ENCODE results near the gene AP3S2.
A peak's percentile ranks its signal among the peaks of the same experiment; 100 is the strongest.
"Not testable (repeated sequence)": the region's sequence is repeated elsewhere in the genome, so short reads cannot be mapped to it uniquely, and the experiment has no call there.

The AP3S2 gene

DNA sequence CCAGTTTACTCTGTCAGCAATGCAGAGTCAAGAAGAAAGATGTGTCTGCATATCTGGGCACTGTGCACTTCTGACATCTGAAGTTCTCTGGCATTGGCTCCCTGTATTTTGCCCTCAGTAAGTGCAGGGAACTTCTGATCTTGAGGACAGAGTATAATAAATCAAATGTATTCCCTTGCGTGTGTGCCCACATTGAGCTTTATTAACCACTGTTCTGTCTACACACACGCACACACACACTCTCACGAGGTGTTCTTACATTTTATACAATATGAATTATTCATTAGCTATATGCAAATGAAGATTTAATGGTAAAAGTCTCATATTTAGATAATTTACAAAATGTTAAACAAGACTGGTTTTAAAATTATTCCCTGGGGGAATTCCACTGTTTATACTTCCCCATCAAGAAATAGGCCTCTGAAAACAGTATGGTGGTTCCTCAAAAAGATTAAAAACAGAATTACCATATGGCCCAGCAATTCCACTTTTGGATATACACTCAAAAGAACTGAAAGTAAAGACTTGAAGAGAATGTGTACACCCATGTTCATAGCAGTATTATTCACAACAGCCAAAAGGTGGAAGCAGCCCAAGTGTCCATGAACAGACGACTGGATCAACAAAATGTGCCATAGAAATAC lies 54.5 kb downstream of the AP3S2 start:
- no peak overlapping the region for H3K4me3 ChIP-seq
- peak overlapping the region in 15 of 21 experiments; percentile 6 to 91 (median 77) for H3K27ac ChIP-seq

DNA sequence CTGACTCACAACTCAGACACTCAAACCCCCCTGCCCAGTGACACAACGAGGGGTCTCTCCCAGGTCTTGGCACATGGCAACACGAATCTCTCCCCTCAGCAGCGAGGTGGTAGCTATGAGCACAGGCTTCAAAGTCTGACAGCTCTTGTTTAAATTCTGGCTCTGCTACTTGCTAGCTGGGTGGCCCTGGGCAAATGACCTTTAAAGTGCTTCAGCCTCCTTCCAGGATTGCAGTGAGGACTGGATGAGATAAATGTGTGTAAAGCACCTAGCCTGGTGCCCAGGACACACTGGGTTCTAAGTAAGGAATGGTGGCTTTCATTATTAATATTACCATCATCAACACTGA lies 56.0 kb downstream of the AP3S2 start:
- no peak overlapping the region for H3K4me3 ChIP-seq
- H3K27ac ChIP-seq, result peak overlapping the region in 20 of 21 experiments; percentile 45 to 91 (median 77)

GRCh38 chr15:89837134-89837829 lies 56.5 kb downstream of the AP3S2 start:
- H3K27ac ChIP-seq, result peak overlapping the region in 20 of 21 experiments; percentile 45 to 91 (median 77)
- H3K4me3 ChIP-seq, result no peak overlapping the region

DNA sequence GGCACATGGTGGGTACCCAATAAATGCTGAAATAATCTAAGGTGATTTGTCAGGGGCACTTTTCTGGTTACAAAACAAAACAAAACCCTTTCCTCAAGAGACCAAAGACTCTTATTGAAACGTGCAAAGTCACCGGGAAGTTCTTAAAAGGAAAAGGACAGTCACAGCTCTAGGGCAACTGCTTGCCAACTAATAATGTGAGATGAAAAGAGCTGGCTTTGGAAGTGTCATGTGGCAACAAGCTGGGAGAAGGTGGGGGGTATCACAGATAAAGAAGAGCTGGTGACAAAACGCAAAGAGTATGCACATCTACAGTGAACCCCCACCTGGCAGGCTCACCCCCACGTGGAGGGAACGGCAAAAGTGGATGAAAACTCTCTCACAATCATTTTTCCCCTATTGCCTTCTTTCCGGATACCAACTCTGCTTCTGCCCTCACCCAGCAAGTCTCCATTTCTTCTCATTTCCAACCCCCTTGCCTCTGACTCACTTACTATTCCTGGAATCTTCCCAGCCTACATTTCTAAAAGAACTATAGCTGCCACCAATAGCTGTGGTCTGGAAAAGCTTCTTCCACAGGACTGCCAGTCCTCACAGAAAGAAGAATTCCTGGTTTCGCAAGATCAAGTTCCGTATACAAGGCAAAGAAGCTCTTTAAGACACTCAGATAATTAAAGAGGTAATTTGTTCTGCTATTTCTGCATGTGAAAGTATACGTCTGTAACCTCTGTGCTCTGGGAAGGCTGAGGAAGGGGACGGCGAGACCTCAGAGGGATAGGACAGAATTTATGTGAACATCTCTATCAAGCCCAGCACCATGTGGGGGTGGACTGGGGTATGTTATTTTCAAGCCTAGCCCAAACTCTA lies 57.3 kb downstream of the AP3S2 start:
- peak overlapping the region in 20 of 21 experiments; percentile 45 to 91 (median 77) for H3K27ac ChIP-seq
- H3K4me3 ChIP-seq, result no peak overlapping the region

GRCh38 chr15:89835176-89835564 lies 58.6 kb downstream of the AP3S2 start:
- Histone ChIP-seq H3K4me3 (no peak overlapping the region), H3K27ac (peak overlapping the region in 19 of 21 experiments; percentile 4 to 91 (median 77))

GRCh38 chr15:89834465-89835175 lies 59.2 kb downstream of the AP3S2 start:
- not testable (repeated sequence) for H3K4me3 ChIP-seq
- H3K27ac ChIP-seq, result peak overlapping the region in 17 of 21 experiments; percentile 4 to 91 (median 77)

DNA sequence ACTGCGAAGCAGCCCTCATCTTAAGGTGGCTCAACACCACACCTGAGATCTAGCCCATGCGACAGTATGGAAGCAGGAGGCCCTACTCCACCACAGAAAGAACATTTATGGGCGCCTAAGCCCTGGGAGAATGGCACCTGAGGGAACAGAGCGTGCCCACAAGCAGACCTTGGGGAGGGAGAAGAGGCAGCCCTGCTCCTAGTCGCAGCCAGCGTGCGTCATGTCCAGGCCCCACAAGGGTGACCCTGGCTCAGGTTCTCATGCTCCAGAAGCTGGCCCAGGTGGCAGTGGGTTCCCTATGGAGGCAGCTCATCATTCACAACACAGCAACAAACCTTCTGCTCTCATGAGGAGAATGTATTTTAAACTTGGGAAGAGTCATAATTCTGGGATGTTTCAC lies 59.8 kb downstream of the AP3S2 start:
- peak overlapping the region in 8 of 21 experiments; percentile 2 to 91 (median 70) for H3K27ac ChIP-seq

GRCh38 chr15:89830639-89831038 lies 63.2 kb downstream of the AP3S2 start:
- H3K4me3 ChIP-seq, result no peak overlapping the region
- no peak overlapping the region for H3K27ac ChIP-seq

More for the DNA sequence above, 59.8 kb downstream of the AP3S2 start:
- no peak overlapping the region for H3K4me3 ChIP-seq

- H3K4me3 ChIP-seq, result no peak overlapping the region
- H3K27ac ChIP-seq, result peak overlapping the region in 4 of 21 experiments; percentile 17 to 77 (median 38)
Measured at GRCh38 chr15:89829616-89830440, 64.0 kb downstream of the AP3S2 start.

DNA sequence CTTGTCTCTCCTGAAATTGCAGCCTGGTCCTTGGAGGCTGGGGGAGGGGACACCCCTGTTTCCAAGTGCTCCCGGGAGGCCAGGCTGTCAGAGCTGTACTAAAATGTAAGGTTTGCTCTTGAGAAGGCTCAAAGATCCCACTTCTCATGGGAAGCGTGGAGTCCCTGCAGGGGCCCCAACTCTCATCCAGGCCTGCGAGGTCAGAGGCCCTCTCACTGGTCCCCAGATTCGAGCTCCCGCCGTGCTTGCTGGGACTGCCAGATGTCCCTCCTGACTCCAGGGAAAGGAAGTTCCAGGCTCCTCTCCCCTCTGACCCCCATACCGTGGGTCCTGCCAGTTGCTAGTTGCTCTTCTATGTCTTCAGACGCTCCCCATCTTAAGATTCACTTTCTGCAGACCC lies 64.6 kb downstream of the AP3S2 start:
- Histone ChIP-seq H3K27ac (peak overlapping the region in 9 of 21 experiments; percentile 17 to 77 (median 54)), H3K4me3 (no peak overlapping the region)

DNA sequence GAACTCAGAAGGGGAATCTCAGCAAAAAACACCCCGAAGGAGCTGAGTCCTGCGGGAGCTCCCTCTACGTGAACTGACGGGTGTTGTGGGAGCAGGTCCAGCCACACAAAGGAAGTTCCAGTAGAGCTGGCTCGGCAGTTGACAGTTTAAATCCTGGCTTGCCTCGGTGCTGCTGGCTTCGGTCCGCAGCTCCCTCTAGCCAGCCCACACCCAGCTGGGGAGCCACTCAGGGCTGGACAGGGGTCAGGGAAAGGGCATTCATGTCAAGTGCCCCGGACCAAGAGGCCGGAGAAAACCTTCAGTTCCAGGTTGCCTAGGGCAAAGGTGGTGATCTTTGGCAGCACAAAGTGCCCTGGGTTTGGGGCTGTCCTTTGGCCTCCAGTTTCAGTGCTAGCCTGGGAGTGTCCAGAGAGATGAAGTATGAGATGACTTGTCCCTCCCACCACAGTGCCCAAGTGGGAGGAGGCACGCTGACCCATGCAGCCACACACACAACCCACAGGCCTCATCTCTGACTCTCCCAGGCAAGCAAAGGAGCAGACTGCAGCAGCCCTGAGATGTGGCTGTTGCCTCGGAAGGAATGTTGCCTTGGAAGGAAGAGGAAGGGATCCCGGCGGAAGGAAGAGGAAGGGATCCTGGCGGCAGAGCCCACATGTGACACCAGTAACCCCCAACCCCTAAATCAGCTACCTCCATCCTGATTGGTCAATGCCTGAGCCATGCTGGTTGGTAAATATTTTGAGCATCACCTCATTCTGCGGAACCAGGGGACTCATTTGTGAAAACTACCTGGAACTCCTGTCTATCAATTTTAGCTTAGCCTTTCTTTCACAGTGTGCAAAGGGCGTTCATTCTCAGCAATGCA lies 65.3 kb downstream of the AP3S2 start:
- Histone ChIP-seq H3K4me3 (no peak overlapping the region), H3K27ac (peak overlapping the region in 15 of 21 experiments; percentile 26 to 77 (median 55))

DNA sequence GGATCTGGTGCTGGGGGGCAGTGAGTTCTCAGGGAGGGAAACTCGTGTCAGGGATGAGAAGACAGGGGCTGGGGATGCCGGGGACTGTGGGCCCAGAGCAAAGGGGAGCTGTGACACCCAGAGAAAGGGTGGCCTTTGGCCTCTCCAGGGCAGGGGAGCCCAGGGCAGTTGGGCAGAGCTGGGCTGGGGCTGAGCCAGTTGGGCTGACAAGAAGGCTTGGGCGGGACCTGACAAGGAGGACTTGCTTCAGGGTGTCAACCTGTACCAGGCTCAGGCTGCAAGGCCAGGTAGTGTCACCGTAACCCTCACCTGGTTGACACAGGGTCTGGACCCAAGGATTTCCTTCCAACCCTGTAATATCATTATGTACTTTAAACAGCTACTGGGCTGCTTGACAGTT lies 66.0 kb downstream of the AP3S2 start:
- H3K4me3 ChIP-seq, result no peak overlapping the region
- H3K27ac ChIP-seq, result peak overlapping the region in 15 of 21 experiments; percentile 26 to 77 (median 55)

- H3K27ac ChIP-seq, result peak overlapping the region in 6 of 21 experiments; percentile 32 to 77 (median 52)
- no peak overlapping the region for H3K4me3 ChIP-seq
Measured at GRCh38 chr15:89826671-89827655, 66.8 kb downstream of the AP3S2 start.

- Histone ChIP-seq H3K4me3 (no peak overlapping the region), H3K27ac (peak overlapping the region in 6 of 21 experiments; percentile 3 to 87 (median 36))
Measured at GRCh38 chr15:89825271-89825940, 68.4 kb downstream of the AP3S2 start.

- Histone ChIP-seq H3K27ac (peak overlapping the region in 7 of 21 experiments; percentile 3 to 87 (median 57)), H3K4me3 (no peak overlapping the region)
Measured at GRCh38 chr15:89824607-89824867, 69.3 kb downstream of the AP3S2 start.

Data from skin epidermis (tissue), 12 donors.